Panc1 (cell line): Measurements from ENCODE around the gene ARHGAP8. TPM values are rescaled to one million over a fixed set of nuclear protein-coding genes. Genes with fewer than 3 reads are reported as not detected.

Experiments used
- ATAC-seq: fragments of 200-7000 bp; cut with Tn5 transposase; 2 replicates; pipeline ENCODE4 v1.9.1; 2020; ENCODE audit warnings: mild to moderate bottlenecking, moderate library complexity
- BruUV-seq: library from RNA; stranded (reverse); fragments of 400-500 nt; replicated peaks from 2 replicates; lab custom pipeline; 2021; lab: Mats Ljungman, UMichigan
- CTCF ChIA-PET: fragments of 300-600 bp; sonication (Branson Sonifier 250); formaldehyde crosslinking; loops from one replicate; lab custom pipeline; 2022; ENCODE audit warnings: antibody characterized with exemption; lab: Charles Lee
- POLR2A ChIA-PET: fragments of 300-600 bp; sonication (Branson Sonifier 250); formaldehyde crosslinking; loops from one replicate; lab custom pipeline; 2022; ENCODE audit warnings: antibody characterized with exemption; lab: Charles Lee
- DNase-seq: peaks from one replicate; pipeline ENCODE4 v3.0.0-alpha.2; 2010; ENCODE audit warnings: low read depth, low spot score
- H3K27ac ChIP-seq: 2 replicates; pipeline ENCODE4 v1.5.1; 2011; ENCODE audit warnings: mild to moderate bottlenecking, low read length, inconsistent platforms
- H3K27me3 ChIP-seq: fragments of 200-500 bp; sonication (Bioruptor generic); 2 replicates; pipeline ENCODE4 v1.6.0; 2014; ENCODE audit warnings: low read length, inconsistent platforms; ENCODE audit not compliant: control insufficient read depth, insufficient read depth
- H3K36me3 ChIP-seq: fragments of 200-500 bp; sonication (Bioruptor generic); 2 replicates; pipeline ENCODE4 v1.5.1; 2014; ENCODE audit warnings: inconsistent platforms, mild to moderate bottlenecking, low read length, moderate library complexity; ENCODE audit not compliant: control insufficient read depth, insufficient read depth
- H3K4me1 ChIP-seq: 2 replicates; pipeline ENCODE4 v1.5.1; 2011; ENCODE audit warnings: inconsistent platforms, mild to moderate bottlenecking, low read length, moderate library complexity; ENCODE audit not compliant: control insufficient read depth, insufficient read depth
- H3K4me3 ChIP-seq, 2 experiments: 2 replicates each; pipeline ENCODE4 v1.5.1; 2011 to 2012; ENCODE audit warnings: low read depth in 2 of 2, low read length in 2 of 2, mild to moderate bottlenecking in 2 of 2, inconsistent platforms in 1 of 2, moderate library complexity in 1 of 2
- H3K9me3 ChIP-seq: fragments of 200-500 bp; sonication (Bioruptor generic); 2 replicates; pipeline ENCODE4 v1.5.1; 2014; ENCODE audit warnings: low read depth, mild to moderate bottlenecking, inconsistent platforms, low read length, moderate library complexity; ENCODE audit not compliant: control insufficient read depth, insufficient read depth
- POLR2AphosphoS5 ChIP-seq: IDR thresholded peaks from 2 replicates; pipeline ENCODE4 v1.6.1; 2012; ENCODE audit warnings: mild to moderate bottlenecking, low read depth, low read length, moderate library complexity
- SIN3A ChIP-seq: IDR thresholded peaks from 2 replicates; pipeline ENCODE4 v1.6.1; 2012; ENCODE audit warnings: low read depth, mild to moderate bottlenecking, low read length, moderate library complexity, borderline replicate concordance; ENCODE audit not compliant: insufficient read depth
- TCF7L2 ChIP-seq: IDR thresholded peaks from 2 replicates; pipeline ENCODE4 v1.6.1; 2011; ENCODE audit warnings: mild to moderate bottlenecking, low read depth, low read length, inconsistent platforms
- in situ Hi-C: cut with HindIII; loops from 2 replicates; pipeline ENCODE4 v1.10.0; 2016; ENCODE audit warnings: low sequenced_read_pairs, low pct_unique_long_range_greater_than_20kb
- intact Hi-C: fragments of 100-400 bp; cut with micrococcal nuclease; formaldehyde crosslinking; loops from one replicate; pipeline ENCODE4 v1.10.0; 2022; ENCODE audit not compliant: unreplicated experiment
- total RNA-seq: library from RNA; stranded (reverse); gene quantifications from one replicate; pipeline ENCODE4 v1.2.1, GENCODE V29; 2021; ENCODE audit not compliant: unreplicated experiment
- TF ChIP-seq, protein P1 (sequence below), 2 experiments: IDR thresholded peaks; 2 replicates each; pipeline ENCODE4 v1.6.1; 2011 to 2012; ENCODE audit warnings: low read depth in 2 of 2, control low read depth in 1 of 2, low read length in 1 of 2, mild to moderate bottlenecking in 1 of 2, moderate library complexity in 1 of 2; ENCODE audit not compliant: insufficient read depth in 1 of 2
- TF ChIP-seq, protein P2 (sequence below): fragments of 450-650 bp; IDR thresholded peaks from 2 replicates; pipeline ENCODE4 v1.5.1; 2017; ENCODE audit warnings: mild to moderate bottlenecking

ARHGAP8 gene
- total RNA-seq, 1 experiment from 2014 or later = 9.2 TPM

GRCh38 chr22:44724416-44724815, 28.0 kb upstream of the ARHGAP8 start:
- DNase-seq (no peak), ATAC-seq (no peak)
- Histone ChIP-seq H3K27ac (no peak overlapping the region), H3K36me3 (no peaks in the 10 kb centered on the region), H3K9me3 (no peaks in the 10 kb centered on the region), H3K27me3 (no peaks in the 10 kb centered on the region), H3K4me3 (no peak overlapping the region), H3K4me1 (no peaks in the 10 kb centered on the region)
- in situ Hi-C loops = no loop called here
- ChIA-PET CTCF (no interaction called here), POLR2A (no interaction called here)
- intact Hi-C loops = no loop called here
- TF ChIP-seq TCF7L2 (no peak), POLR2AphosphoS5 (no peak), SIN3A (no peak)
- TF ChIP-seq, protein P1, sequence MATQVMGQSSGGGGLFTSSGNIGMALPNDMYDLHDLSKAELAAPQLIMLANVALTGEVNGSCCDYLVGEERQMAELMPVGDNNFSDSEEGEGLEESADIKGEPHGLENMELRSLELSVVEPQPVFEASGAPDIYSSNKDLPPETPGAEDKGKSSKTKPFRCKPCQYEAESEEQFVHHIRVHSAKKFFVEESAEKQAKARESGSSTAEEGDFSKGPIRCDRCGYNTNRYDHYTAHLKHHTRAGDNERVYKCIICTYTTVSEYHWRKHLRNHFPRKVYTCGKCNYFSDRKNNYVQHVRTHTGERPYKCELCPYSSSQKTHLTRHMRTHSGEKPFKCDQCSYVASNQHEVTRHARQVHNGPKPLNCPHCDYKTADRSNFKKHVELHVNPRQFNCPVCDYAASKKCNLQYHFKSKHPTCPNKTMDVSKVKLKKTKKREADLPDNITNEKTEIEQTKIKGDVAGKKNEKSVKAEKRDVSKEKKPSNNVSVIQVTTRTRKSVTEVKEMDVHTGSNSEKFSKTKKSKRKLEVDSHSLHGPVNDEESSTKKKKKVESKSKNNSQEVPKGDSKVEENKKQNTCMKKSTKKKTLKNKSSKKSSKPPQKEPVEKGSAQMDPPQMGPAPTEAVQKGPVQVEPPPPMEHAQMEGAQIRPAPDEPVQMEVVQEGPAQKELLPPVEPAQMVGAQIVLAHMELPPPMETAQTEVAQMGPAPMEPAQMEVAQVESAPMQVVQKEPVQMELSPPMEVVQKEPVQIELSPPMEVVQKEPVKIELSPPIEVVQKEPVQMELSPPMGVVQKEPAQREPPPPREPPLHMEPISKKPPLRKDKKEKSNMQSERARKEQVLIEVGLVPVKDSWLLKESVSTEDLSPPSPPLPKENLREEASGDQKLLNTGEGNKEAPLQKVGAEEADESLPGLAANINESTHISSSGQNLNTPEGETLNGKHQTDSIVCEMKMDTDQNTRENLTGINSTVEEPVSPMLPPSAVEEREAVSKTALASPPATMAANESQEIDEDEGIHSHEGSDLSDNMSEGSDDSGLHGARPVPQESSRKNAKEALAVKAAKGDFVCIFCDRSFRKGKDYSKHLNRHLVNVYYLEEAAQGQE (IDR thresholded peaks at IDR 0.05; ENCODE audit: insufficient read depth in 1 of 2, low read depth in 2 of 2, low read length in 1 of 2) = no peak
- TF ChIP-seq, protein P2, sequence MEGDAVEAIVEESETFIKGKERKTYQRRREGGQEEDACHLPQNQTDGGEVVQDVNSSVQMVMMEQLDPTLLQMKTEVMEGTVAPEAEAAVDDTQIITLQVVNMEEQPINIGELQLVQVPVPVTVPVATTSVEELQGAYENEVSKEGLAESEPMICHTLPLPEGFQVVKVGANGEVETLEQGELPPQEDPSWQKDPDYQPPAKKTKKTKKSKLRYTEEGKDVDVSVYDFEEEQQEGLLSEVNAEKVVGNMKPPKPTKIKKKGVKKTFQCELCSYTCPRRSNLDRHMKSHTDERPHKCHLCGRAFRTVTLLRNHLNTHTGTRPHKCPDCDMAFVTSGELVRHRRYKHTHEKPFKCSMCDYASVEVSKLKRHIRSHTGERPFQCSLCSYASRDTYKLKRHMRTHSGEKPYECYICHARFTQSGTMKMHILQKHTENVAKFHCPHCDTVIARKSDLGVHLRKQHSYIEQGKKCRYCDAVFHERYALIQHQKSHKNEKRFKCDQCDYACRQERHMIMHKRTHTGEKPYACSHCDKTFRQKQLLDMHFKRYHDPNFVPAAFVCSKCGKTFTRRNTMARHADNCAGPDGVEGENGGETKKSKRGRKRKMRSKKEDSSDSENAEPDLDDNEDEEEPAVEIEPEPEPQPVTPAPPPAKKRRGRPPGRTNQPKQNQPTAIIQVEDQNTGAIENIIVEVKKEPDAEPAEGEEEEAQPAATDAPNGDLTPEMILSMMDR = no peak
- no TSS peak for BruUV-seq

DNA sequence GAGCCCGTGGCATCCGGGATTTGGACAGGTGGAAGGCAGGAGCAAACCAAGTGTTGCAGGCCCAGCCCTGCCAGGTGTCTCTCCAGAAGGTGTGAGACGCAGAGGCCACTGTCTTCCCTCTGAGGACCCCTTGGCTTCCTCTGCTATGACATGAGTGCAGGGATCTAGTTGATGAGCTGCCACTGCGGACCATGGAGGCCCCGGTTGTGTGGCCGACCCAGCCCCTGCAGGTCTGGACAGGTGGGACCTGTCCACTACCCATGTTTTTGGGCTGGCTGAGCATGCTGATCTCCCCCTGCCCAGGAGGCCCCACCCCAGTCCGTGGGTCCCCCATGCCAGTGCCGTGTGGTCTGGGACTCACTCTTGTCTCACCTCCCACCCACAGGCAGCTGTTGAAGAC, 27.5 kb upstream of the ARHGAP8 start:
- no peak for DNase-seq
- Histone ChIP-seq H3K9me3 (no peaks in the 10 kb centered on the region), H3K27me3 (no peaks in the 10 kb centered on the region), H3K27ac (no peak overlapping the region), H3K36me3 (no peaks in the 10 kb centered on the region), H3K4me1 (no peaks in the 10 kb centered on the region), H3K4me3 (no peak overlapping the region)
- ChIA-PET POLR2A (no interaction called here), CTCF (no interaction called here)
- ATAC-seq = no peak
- intact Hi-C loops (no loop called here), in situ Hi-C loops (no loop called here)
- BruUV-seq = no TSS peak
- TF ChIP-seq, protein P2 = no peak
- TF ChIP-seq TCF7L2 (no peak), SIN3A (no peak), POLR2AphosphoS5 (no peak)
- TF ChIP-seq, protein P1 (IDR thresholded peaks at IDR 0.05; ENCODE audit: insufficient read depth in 1 of 2, low read depth in 2 of 2, low read length in 1 of 2) = no peak
